ENCODE measurements around the gene JOSD1.

DNA sequence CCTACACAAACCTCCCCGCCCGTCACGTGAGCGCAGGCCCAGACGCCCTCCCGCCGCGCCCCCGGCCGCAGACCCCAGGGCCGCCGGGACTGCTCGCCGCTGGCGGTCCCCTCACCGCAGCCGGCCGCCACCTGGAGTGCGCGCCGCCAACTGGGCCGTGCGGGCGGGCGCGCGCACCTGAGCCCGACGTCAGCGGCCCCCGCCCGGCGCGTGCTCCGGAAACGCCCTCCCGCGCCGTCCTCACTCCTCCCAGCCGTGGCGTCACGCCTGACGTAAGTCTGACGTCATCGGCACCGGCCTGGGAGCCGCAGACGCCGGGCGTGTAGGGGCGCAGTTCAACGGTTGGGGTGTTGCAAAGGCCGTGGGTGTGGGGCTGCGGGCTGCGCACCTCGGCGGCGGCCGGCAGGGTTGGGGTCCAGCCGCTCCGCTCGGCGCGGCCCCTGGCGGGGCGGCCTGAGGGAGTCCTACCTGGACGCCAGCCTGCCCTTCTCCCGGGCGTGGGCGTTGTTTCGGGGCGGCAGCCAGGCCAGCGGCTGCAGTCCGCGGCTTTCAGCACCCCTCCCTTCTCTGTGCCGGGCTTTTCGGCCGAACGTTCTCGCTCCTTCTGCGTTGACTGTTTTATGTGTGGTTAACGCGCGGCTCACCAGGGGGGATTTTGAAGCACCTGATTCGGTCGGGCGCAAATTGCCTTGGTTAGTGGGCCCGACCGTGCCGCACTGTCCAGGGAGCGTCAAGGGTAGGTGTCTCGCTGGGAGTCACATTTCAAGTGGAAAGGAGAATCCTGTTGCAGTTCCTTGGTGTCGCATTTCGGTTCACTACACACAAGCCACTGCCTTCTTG lies at the start of gene JOSD1:
- TF ChIP-seq, protein P1, sequence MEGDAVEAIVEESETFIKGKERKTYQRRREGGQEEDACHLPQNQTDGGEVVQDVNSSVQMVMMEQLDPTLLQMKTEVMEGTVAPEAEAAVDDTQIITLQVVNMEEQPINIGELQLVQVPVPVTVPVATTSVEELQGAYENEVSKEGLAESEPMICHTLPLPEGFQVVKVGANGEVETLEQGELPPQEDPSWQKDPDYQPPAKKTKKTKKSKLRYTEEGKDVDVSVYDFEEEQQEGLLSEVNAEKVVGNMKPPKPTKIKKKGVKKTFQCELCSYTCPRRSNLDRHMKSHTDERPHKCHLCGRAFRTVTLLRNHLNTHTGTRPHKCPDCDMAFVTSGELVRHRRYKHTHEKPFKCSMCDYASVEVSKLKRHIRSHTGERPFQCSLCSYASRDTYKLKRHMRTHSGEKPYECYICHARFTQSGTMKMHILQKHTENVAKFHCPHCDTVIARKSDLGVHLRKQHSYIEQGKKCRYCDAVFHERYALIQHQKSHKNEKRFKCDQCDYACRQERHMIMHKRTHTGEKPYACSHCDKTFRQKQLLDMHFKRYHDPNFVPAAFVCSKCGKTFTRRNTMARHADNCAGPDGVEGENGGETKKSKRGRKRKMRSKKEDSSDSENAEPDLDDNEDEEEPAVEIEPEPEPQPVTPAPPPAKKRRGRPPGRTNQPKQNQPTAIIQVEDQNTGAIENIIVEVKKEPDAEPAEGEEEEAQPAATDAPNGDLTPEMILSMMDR (conservative IDR thresholded peaks at IDR 0.05 in 1 of 2, IDR thresholded peaks at IDR 0.05 in 1 of 2; ENCODE audit: extremely low read depth in 1 of 2, insufficient read depth in 1 of 2, low read depth in 1 of 2, low read length in 2 of 2), result no peak
- TF ChIP-seq EZH2 (IDR thresholded peaks at IDR 0.05; ENCODE audit: borderline replicate concordance, low read length), result no peak

Data from mammary epithelial cell (primary cell).